ENCODE measurements around the gene INO80.

The INO80 gene

GRCh38 chr15:40981186-40981585, 134.9 kb downstream of the INO80 start:
- TF ChIP-seq CTCF (IDR thresholded peaks at IDR 0.05; ENCODE audit: low read depth, low read length), result no peak
- no peak for DNase-seq (ENCODE audit: extremely low read depth, low read depth)

- no peak for DNase-seq (ENCODE audit: extremely low read depth, low read depth)
- TF ChIP-seq CTCF (IDR thresholded peaks at IDR 0.05; ENCODE audit: low read depth, low read length), result no peak
Observed at GRCh38 chr15:40978562-40978961, 137.5 kb downstream of the INO80 start.

- no peak for TF ChIP-seq CTCF (IDR thresholded peaks at IDR 0.05; ENCODE audit: low read depth, low read length)
- DNase-seq (ENCODE audit: extremely low read depth, low read depth), result no peak
Observed at GRCh38 chr15:40978141-40978540, 137.9 kb downstream of the INO80 start.

- no peak for TF ChIP-seq CTCF (IDR thresholded peaks at IDR 0.05; ENCODE audit: low read depth, low read length)
- DNase-seq (ENCODE audit: extremely low read depth, low read depth), result no peak
Observed at GRCh38 chr15:40976819-40977218, 139.3 kb downstream of the INO80 start.

- no peak for DNase-seq (ENCODE audit: extremely low read depth, low read depth)
- no peak for TF ChIP-seq CTCF (IDR thresholded peaks at IDR 0.05; ENCODE audit: low read depth, low read length)
Observed at GRCh38 chr15:40974879-40975278, 141.2 kb downstream of the INO80 start.

- no peak for TF ChIP-seq CTCF (IDR thresholded peaks at IDR 0.05; ENCODE audit: low read depth, low read length)
- no peak for DNase-seq (ENCODE audit: extremely low read depth, low read depth)
Observed at GRCh38 chr15:40969363-40969762, 146.7 kb downstream of the INO80 start.

- no peak for TF ChIP-seq CTCF (IDR thresholded peaks at IDR 0.05; ENCODE audit: low read depth, low read length)
- DNase-seq (ENCODE audit: extremely low read depth, low read depth), result no peak
Observed at GRCh38 chr15:40968290-40969085, 147.6 kb downstream of the INO80 start.
